Cardiac muscle cell (in vitro differentiated cells and primary cell): ENCODE data around the gene COL4A2. TPM values are rescaled to one million over a fixed set of nuclear protein-coding genes. Genes with fewer than 3 reads are reported as not detected.

Experiments used
- DNase-seq, 2 donors: peaks; one replicate each; pipeline versions ENCODE4 v3.0.0 to v3.0.0-alpha.2; 2010 to 2017; ENCODE audit warnings: low read depth in 1 of 2, low spot score in 1 of 2
- H3K27ac ChIP-seq: fragments of 200-600 bp; sonication (generic); 2 replicates; pipeline ENCODE4 v1.5.1; 2016
- H3K27me3 ChIP-seq: fragments of 200-600 bp; sonication (generic); 2 replicates; pipeline ENCODE4 v1.6.0; 2016; ENCODE audit warnings: control low read depth
- H3K36me3 ChIP-seq: fragments of 200-600 bp; sonication (generic); 2 replicates; pipeline ENCODE4 v1.5.1; 2016; ENCODE audit warnings: control low read depth
- H3K4me1 ChIP-seq: fragments of 200-600 bp; sonication (generic); 2 replicates; pipeline ENCODE4 v1.8.1; 2017; ENCODE audit warnings: low read depth, mild to moderate bottlenecking, mixed run types
- H3K4me3 ChIP-seq: fragments of 200-600 bp; sonication (generic); 2 replicates; pipeline ENCODE4 v1.5.1; 2016; ENCODE audit warnings: mild to moderate bottlenecking
- H3K9me3 ChIP-seq: fragments of 200-600 bp; sonication (generic); 2 replicates; pipeline ENCODE4 v1.5.1; 2017; ENCODE audit warnings: low read depth, mild to moderate bottlenecking, control low read depth
- polyA plus RNA-seq: library from polyadenylated mRNA; unstranded; fragments of >200 nt; fragmentation: Nextera tagmentation; extraction: Ambion mirVana; gene quantifications from 2 replicates; pipeline ENCODE4 v1.2.1, GENCODE V29; 2016
- total RNA-seq: library from RNA; depleted of rRNA; stranded (reverse); fragments of >200 nt; gene quantifications from 2 replicates; pipeline ENCODE4 v1.2.3, GENCODE V29; 2016
- TF ChIP-seq, protein P1 (sequence below): IDR thresholded peaks from 2 replicates; pipeline ENCODE4 v1.5.1; 2012; ENCODE audit warnings: low read depth, mild to moderate bottlenecking, low read length

Gene COL4A2
- total and polyA plus RNA-seq, 2 experiments from 2014 or later = 184 to 516 TPM

DNA sequence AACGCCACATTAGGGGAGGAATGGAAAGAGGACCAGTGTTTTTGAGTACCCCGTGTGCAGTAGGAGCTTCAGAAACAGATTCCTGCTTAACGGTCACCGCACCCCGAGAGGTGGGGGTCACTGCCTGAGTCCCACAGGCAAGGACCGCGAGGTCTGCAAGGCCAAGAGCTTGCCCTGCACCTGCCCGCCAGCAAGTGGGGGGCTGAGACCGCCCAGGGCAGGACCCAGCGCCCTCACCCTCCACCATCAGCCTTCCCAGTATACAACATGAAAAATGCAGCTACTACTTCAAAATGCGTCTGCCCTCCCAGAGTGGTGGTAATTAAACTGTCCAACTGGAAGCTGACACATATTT is 45.0 kb upstream of the COL4A2 start:
- no peaks in the 10 kb centered on the region for H3K27me3 ChIP-seq
- no peaks in the 10 kb centered on the region for H3K36me3 ChIP-seq
- DNase-seq = no peak
- no peak overlapping the region for H3K27ac ChIP-seq
- TF ChIP-seq, protein P1, sequence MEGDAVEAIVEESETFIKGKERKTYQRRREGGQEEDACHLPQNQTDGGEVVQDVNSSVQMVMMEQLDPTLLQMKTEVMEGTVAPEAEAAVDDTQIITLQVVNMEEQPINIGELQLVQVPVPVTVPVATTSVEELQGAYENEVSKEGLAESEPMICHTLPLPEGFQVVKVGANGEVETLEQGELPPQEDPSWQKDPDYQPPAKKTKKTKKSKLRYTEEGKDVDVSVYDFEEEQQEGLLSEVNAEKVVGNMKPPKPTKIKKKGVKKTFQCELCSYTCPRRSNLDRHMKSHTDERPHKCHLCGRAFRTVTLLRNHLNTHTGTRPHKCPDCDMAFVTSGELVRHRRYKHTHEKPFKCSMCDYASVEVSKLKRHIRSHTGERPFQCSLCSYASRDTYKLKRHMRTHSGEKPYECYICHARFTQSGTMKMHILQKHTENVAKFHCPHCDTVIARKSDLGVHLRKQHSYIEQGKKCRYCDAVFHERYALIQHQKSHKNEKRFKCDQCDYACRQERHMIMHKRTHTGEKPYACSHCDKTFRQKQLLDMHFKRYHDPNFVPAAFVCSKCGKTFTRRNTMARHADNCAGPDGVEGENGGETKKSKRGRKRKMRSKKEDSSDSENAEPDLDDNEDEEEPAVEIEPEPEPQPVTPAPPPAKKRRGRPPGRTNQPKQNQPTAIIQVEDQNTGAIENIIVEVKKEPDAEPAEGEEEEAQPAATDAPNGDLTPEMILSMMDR = no peak
- H3K9me3 ChIP-seq = no peaks in the 10 kb centered on the region
- H3K4me1 ChIP-seq = no peaks in the 10 kb centered on the region
- H3K4me3 ChIP-seq = no peak overlapping the region

DNA sequence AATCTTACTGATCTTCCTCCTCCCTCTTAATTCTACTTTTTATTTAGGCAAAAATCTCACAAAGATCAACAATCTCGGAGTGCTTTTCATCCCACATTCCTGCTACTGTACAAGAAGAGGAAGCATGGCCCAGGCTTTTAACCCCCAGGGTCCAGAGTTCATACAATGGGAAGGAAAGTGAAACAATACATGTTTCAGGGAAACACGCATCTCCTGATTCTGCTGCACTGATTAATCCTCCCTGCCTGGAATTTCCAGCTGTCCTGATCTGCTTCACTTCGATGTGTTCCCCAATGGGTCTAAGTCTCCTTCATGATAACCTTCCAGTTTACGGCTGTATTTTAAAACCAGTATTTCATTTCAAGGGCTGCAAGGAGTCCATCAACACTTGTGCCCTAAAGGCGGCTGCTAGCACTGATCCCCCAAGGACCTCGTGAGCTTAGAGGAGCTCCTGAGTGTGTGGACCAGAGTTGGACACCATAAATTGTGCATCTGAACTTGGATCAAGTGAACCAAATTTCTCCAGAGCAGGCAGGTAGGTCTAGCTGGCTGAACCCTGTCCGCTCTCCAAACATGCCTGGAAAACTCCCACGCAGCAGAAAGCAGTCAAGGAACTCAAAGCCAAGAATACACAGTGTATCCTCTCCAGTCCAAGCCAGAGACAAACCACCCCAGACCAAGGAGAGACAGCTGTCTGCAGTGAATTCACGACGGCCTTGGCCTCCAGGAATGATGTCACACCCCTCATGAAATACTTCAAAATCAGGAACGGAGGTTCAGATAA is 44.4 kb upstream of the COL4A2 start:
- no peak for DNase-seq
- Histone ChIP-seq H3K36me3 (no peaks in the 10 kb centered on the region), H3K4me1 (no peaks in the 10 kb centered on the region), H3K4me3 (no peak overlapping the region), H3K9me3 (no peaks in the 10 kb centered on the region), H3K27me3 (no peaks in the 10 kb centered on the region), H3K27ac (no peak overlapping the region)
- TF ChIP-seq, protein P1 = no peak

DNA sequence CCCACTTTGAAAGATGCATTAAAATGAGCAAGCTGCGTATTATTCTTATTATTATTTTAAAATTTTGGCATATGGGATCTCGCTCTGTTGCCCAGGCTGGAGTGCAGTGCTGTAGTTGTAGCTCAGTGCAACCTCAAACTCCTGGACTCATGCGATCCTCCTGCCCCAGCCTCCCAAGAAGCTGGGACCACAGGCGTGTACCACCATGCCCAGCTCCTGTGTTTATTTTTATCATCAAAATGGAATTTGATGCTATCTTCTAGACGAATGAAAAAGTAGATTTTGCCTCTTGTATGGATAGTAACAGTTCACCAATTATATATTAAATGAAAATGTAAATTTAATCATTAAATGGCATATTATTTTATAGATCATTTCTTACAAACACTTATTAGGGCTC is 43.7 kb upstream of the COL4A2 start:
- H3K4me3 ChIP-seq = no peak overlapping the region
- H3K9me3 ChIP-seq = no peaks in the 10 kb centered on the region
- no peak for DNase-seq
- no peaks in the 10 kb centered on the region for H3K4me1 ChIP-seq
- no peaks in the 10 kb centered on the region for H3K36me3 ChIP-seq
- no peak overlapping the region for H3K27ac ChIP-seq
- no peaks in the 10 kb centered on the region for H3K27me3 ChIP-seq
- TF ChIP-seq, protein P1 = no peak

DNA sequence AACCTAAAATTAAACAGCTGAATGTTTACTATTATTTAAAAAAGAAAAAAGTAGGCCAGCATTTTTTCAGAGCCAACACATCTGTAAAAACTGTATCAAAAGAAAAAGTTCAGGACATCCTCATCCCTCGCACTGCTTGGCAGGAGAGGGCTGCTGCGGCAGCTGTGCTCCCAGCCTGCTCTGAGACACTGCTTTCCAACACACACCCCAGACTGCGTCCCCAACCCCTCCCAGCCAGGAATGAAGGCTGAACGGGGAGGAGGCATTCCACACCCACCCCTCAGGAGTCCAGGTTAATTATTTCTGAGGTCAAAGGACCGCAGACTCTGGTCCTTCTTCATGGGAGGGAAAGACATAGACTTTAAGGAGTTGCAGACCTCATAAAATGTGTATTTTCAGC is 43.2 kb upstream of the COL4A2 start:
- no peak for DNase-seq
- no peaks in the 10 kb centered on the region for H3K36me3 ChIP-seq
- H3K4me3 ChIP-seq = no peak overlapping the region
- H3K27ac ChIP-seq = no peak overlapping the region
- H3K4me1 ChIP-seq = no peaks in the 10 kb centered on the region
- H3K27me3 ChIP-seq = no peaks in the 10 kb centered on the region
- TF ChIP-seq, protein P1 = no peak
- H3K9me3 ChIP-seq = no peaks in the 10 kb centered on the region

DNA sequence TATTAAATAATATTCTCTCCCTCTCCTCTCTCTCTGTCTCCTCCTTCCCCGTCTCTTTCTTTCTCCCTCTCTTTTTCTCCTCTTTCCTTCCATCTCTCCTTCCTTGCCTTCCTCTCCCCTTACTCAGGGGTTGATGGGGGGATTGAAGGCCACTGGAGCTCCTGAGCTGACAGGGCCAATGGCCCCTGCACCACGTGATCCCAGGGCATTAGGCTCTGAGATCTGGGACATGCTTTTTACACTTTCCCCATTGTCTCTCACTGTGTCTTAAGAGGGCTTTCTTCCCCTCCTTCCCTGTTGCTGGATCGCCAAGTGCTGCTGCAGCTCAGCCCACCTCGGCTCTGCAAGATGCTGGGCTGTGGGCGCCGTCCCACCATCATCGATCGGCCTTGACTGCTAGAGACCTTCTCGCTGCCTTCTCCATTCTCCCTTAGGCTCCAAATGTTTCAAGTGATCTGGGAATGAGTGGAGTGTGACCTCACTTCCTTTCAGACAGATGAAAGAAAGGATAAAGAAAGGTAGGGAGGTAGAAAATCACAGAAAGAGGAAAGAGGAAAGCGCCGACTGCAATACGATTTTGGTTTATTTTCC is 42.3 kb upstream of the COL4A2 start:
- Histone ChIP-seq H3K9me3 (no peaks in the 10 kb centered on the region), H3K36me3 (no peaks in the 10 kb centered on the region), H3K27me3 (no peaks in the 10 kb centered on the region), H3K4me1 (no peaks in the 10 kb centered on the region), H3K4me3 (no peak overlapping the region), H3K27ac (no peak overlapping the region)
- no peak for DNase-seq
- TF ChIP-seq, protein P1 = no peak
